GM12878 (cell line): ENCODE measurements around the gene ACSF3. TPM values are rescaled to one million over a fixed set of nuclear protein-coding genes. Genes with fewer than 3 reads are reported as not detected.

Experiments
- ATAC-seq: fragments of 200-7000 bp; cut with Tn5 transposase; 3 replicates; pipeline ENCODE4 v1.9.1; 2020; ENCODE audit warnings: mild to moderate bottlenecking, moderate library complexity
- BruUV-seq: library from RNA; stranded (reverse); fragments of 400-500 nt; replicated peaks from 2 replicates; lab custom pipeline; 2021; lab: Mats Ljungman, UMichigan
- CTCF ChIA-PET: fragments of 300-600 bp; sonication (Branson Sonifier 250); formaldehyde crosslinking; extraction: SDS; loops from one replicate; lab custom pipeline; 2021; ENCODE audit warnings: inconsistent platforms; lab: Yijun Ruan, JAX
- POLR2A ChIA-PET: fragments of 350-600 bp; formaldehyde crosslinking; extraction: SDS; loops from one replicate; lab custom pipeline; 2021; ENCODE audit warnings: inconsistent platforms; lab: Charles Lee
- RAD21 ChIA-PET: fragments of 300-600 bp; sonication (Branson Sonifier 250); formaldehyde crosslinking; loops from one replicate; lab custom pipeline; 2023; ENCODE audit warnings: antibody characterized with exemption; ENCODE audit not compliant: unreplicated experiment; lab: Charles Lee
- SMC1A ChIA-PET: fragments of 300-600 bp; sonication (Branson Sonifier 250); formaldehyde crosslinking; loops from one replicate; lab custom pipeline; 2023; ENCODE audit not compliant: unreplicated experiment, uncharacterized antibody; lab: Charles Lee
- DNase-seq: peaks from one replicate; pipeline ENCODE4 v3.0.0-alpha.2; 2011; ENCODE audit warnings: low read depth, low spot score
- FAIRE-seq: peaks from 3 replicates; lab custom pipeline; 2011; peaks lifted over from hg19 to GRCh38; lab: Jason Lieb, UNC
- H2AFZ ChIP-seq: 2 replicates; pipeline ENCODE4 v1.6.0; 2011; ENCODE audit warnings: low read depth, low read length, control low read depth; ENCODE audit not compliant: control insufficient read depth
- H3K27ac ChIP-seq: 2 replicates; pipeline ENCODE4 v1.5.1; 2011; ENCODE audit warnings: control low read depth; ENCODE audit not compliant: control insufficient read depth, insufficient read depth
- H3K27me3 ChIP-seq, 2 experiments: replicated peaks in 1 of 2; 2 replicates each; pipeline versions ENCODE4 v1.6.0 to v1.6.1; 2011; ENCODE audit warnings: low read length in 1 of 2; ENCODE audit not compliant: control insufficient read depth in 2 of 2, insufficient read depth in 2 of 2
- H3K36me3 ChIP-seq, 2 experiments: 2 replicates each; pipeline ENCODE4 v1.5.1; 2011; ENCODE audit warnings: low read length in 1 of 2; ENCODE audit not compliant: control insufficient read depth in 2 of 2, insufficient read depth in 2 of 2
- H3K4me1 ChIP-seq: 2 replicates; pipeline ENCODE4 v1.6.1; 2011; ENCODE audit warnings: mild to moderate bottlenecking, low read length, moderate library complexity, mixed read lengths; ENCODE audit not compliant: control insufficient read depth, insufficient read depth
- H3K4me2 ChIP-seq: 2 replicates; pipeline ENCODE4 v1.6.0; 2011; ENCODE audit warnings: control low read depth; ENCODE audit not compliant: control insufficient read depth, insufficient read depth
- H3K4me3 ChIP-seq: fragments of 200-600 bp; sonication (generic); 2 replicates; pipeline ENCODE4 v1.5.1; 2016
- H3K79me2 ChIP-seq: 2 replicates; pipeline ENCODE4 v1.6.0; 2011; ENCODE audit warnings: low read length; ENCODE audit not compliant: control insufficient read depth, insufficient read depth
- H3K9ac ChIP-seq: 2 replicates; pipeline ENCODE4 v1.8.0; 2011; ENCODE audit warnings: low read length, control low read depth, mixed read lengths; ENCODE audit not compliant: control insufficient read depth, insufficient read depth
- H3K9me3 ChIP-seq: replicated peaks from 3 replicates; pipeline ENCODE4 v1.5.1; 2011; ENCODE audit warnings: mild to moderate bottlenecking, low read length; ENCODE audit not compliant: control insufficient read depth, insufficient read depth
- H4K20me1 ChIP-seq: 2 replicates; pipeline ENCODE4 v1.6.0; 2011; ENCODE audit not compliant: control insufficient read depth, insufficient read depth
- EED ChIP-seq: sonication (generic); IDR thresholded peaks from 2 replicates; pipeline ENCODE4 v1.6.1; 2016; ENCODE audit warnings: antibody characterized with exemption, low read depth
- MTA2 ChIP-seq: fragments of 450-650 bp; IDR thresholded peaks from 2 replicates; pipeline ENCODE4 v1.6.1; 2016; ENCODE audit warnings: low read depth, mild to moderate bottlenecking, moderate library complexity
- NRF1 ChIP-seq: conservative IDR thresholded peaks from 2 replicates; pipeline ENCODE4 v1.6.1; 2011; ENCODE audit warnings: mild to moderate bottlenecking, low read depth, low read length, improper control_type of control experiment
- POLR2AphosphoS2 ChIP-seq: IDR thresholded peaks from 2 replicates; pipeline ENCODE4 v1.6.1; 2011; ENCODE audit warnings: low read depth, mild to moderate bottlenecking, low read length, improper control_type of control experiment, moderate library complexity
- TAF1 ChIP-seq: IDR thresholded peaks from 2 replicates; pipeline ENCODE4 v1.6.1; 2011; ENCODE audit warnings: mild to moderate bottlenecking, low read depth, low read length, borderline replicate concordance
- TBL1XR1 ChIP-seq: IDR thresholded peaks from 2 replicates; pipeline ENCODE4 v1.6.1; 2012; ENCODE audit warnings: low read depth, low read length, improper control_type of control experiment
- WGBS: methylation state at CpG from one replicate; pipeline ENCODE4 v1.1.6; 2016; ENCODE audit warnings: low lambda C conversion rate; ENCODE audit not compliant: insufficient replicate concordance, insufficient coverage; ENCODE audit errors: missing lambda C conversion rate; 5-methylcytosine and 5-hydroxymethylcytosine counted together
- in situ Hi-C: fragments of 300-500 bp; cut with MboI; formaldehyde crosslinking; loops from 9 replicates; pipeline ENCODE4 v1.14.3; 2018; ENCODE audit warnings: mixed read lengths
- intact Hi-C: fragments of 100-400 bp; cut with micrococcal nuclease; formaldehyde crosslinking; loops from one replicate; pipeline ENCODE4 v1.14.2; 2022; ENCODE audit not compliant: unreplicated experiment
- polyA plus RNA-seq, 11 experiments: library from polyadenylated mRNA; depleted of rRNA in 4 of 11; unstranded in 6 of 11; stranded (reverse) in 5 of 11; fragments of >200 nt; fragmentation: Nextera tagmentation in 4 of 11; fragmentation: Illumina TruSeq in 1 of 11; extraction: Ambion mirVana in 4 of 11; extraction: Trizol in 1 of 11; gene quantifications; 1 replicate in 1 of 11; 2 replicates in 10 of 11; pipeline versions ENCODE4 v1.2.1 to v1.2.3, GENCODE V29; 2011 to 2016; ENCODE audit warnings: inconsistent platforms in 2 of 11, missing spikeins in 2 of 11, low read depth in 1 of 11
- total RNA-seq, 4 experiments: library from RNA; depleted of rRNA in 3 of 4; stranded (reverse); fragments of >200 nt in 3 of 4; fragmentation: Illumina TruSeq in 1 of 4; extraction: Trizol in 1 of 4; gene quantifications; 2 replicates each; pipeline versions ENCODE4 v1.2.1 to v1.2.3, GENCODE V29; 2013 to 2021
- TF ChIP-seq, protein P1 (sequence below): fragments of 450-650 bp; IDR thresholded peaks from 2 replicates; pipeline ENCODE4 v1.6.1; 2017; ENCODE audit warnings: antibody characterized with exemption, mild to moderate bottlenecking, moderate library complexity
- TF ChIP-seq, protein P2 (sequence below): fragments of 450-650 bp; IDR thresholded peaks from 2 replicates; pipeline ENCODE4 v1.6.1; 2017; ENCODE audit warnings: mild to moderate bottlenecking
- TF ChIP-seq, protein P3 (sequence below): fragments of 450-650 bp; formaldehyde crosslinking; IDR thresholded peaks from 2 replicates; pipeline ENCODE4 v1.5.0; 2022; ENCODE audit warnings: mild to moderate bottlenecking, missing genetic modification characterization
- TF ChIP-seq, protein P4 (sequence below): fragments of 450-650 bp; IDR thresholded peaks from 2 replicates; pipeline ENCODE4 v1.6.1; 2018; ENCODE audit warnings: borderline replicate concordance, mild to moderate bottlenecking; ENCODE audit not compliant: partially characterized antibody

The ACSF3 gene
- total and polyA plus RNA-seq, 10 of the 15 experiments (the other 5 are each of a cell fraction or from before 2014, with no cell fraction given) = 1.0 to 44.4 (median 25.8) TPM

DNA sequence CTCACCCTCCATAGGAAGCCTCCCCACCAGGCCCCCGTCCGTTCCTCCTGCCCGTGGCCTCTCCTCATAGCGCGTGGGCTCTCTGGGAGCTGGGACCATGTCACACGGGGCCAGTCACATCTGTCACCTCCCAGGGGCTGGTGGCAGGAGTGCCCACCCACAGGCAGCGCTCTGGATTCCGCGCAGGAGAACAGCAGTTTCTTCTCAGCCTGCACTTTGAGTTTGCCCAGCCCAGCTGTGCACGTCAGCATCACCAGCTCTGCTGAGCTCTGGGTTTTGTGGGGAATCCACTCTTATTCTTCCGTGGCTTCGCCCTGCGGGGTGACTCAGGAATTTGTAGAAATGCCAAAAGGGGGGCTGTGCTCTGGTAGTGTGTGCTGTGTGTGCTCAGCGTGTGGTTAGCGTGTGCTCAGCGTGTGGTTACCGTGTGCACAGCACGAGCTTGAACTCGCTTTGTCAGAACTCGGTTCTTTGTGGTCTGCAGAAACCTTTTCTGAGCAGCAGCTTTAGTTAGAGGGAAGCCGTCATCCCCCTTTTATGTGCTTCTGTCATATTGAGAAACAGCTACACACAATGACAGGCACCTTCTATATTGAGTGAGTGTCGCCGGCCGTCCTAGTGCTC lies 3.2 kb downstream of the ACSF3 start:
- ChIA-PET SMC1A (interaction anchor here (0.6 to 2.5 kb wide), 9 partner anchors 8 to 649 kb away, joined by 3 to 10 read pairs (median 6); no protein-coding TSS in a partner anchor), POLR2A (interaction anchor here (1.3 to 1.7 kb wide), 4 partner anchors 8 to 120 kb away, joined by 4 to 20 read pairs (median 4); partner anchors contain the start of gene CBFA2T3), CTCF (interaction anchor here (0.8 to 1.5 kb wide), 4 partner anchors 60 to 351 kb away, joined by 3 to 4 read pairs (median 3); no protein-coding TSS in a partner anchor), RAD21 (interaction anchor here (0.6 to 3.8 kb wide), 9 partner anchors 9 to 125 kb away, joined by 3 to 20 read pairs (median 5); partner anchors contain the start of gene CBFA2T3)
- WGBS = 63% methylated on average over 24 of the region's 24 CpGs
- intact Hi-C loops = loop anchor here (2.0 to 5.0 kb wide), 2 partner anchors 65 to 128 kb away; no protein-coding TSS in a partner anchor
- Histone ChIP-seq H3K27ac (peak overlapping the region; percentile 80), H3K27me3 (no peaks in the 10 kb centered on the region), H3K4me3 (peak overlapping the region; percentile 58), H2AFZ (no peak overlapping the region), H3K9me3 (no peaks in the 10 kb centered on the region), H3K4me2 (peak overlapping the region; percentile 81), H3K4me1 (peaks cover 38% of the 10 kb centered on the region), H3K9ac (peak overlapping the region; percentile 55), H3K36me3 (peaks cover 0 to 9% of the 10 kb centered on the region in 2 experiments; a peak in 2 of 4 replicates), H4K20me1 (no peaks in the 10 kb centered on the region), H3K79me2 (peaks cover 51% of the 10 kb centered on the region)
- FAIRE-seq (peak; percentile 62), DNase-seq (no peak), ATAC-seq (peak; percentile 58)
- BruUV-seq = no TSS peak
- in situ Hi-C loops = no loop called here
- 0 out of 2 replicates have a peak, but pooled peaks have one; percentile 15 for TF ChIP-seq EED
- TF ChIP-seq TAF1 = 0 out of 2 replicates have a peak, but pooled peaks have one; percentile 26
- TF ChIP-seq POLR2AphosphoS2 = no peak; the same call in 1 of the 2 replicates
- 0 out of 2 replicates have a peak, but pooled peaks have one; percentile 21 for TF ChIP-seq TBL1XR1
- 0 out of 2 replicates have a peak, but pooled peaks have one; percentile 8 for TF ChIP-seq MTA2
- no peak for TF ChIP-seq NRF1
- TF ChIP-seq, protein P1, sequence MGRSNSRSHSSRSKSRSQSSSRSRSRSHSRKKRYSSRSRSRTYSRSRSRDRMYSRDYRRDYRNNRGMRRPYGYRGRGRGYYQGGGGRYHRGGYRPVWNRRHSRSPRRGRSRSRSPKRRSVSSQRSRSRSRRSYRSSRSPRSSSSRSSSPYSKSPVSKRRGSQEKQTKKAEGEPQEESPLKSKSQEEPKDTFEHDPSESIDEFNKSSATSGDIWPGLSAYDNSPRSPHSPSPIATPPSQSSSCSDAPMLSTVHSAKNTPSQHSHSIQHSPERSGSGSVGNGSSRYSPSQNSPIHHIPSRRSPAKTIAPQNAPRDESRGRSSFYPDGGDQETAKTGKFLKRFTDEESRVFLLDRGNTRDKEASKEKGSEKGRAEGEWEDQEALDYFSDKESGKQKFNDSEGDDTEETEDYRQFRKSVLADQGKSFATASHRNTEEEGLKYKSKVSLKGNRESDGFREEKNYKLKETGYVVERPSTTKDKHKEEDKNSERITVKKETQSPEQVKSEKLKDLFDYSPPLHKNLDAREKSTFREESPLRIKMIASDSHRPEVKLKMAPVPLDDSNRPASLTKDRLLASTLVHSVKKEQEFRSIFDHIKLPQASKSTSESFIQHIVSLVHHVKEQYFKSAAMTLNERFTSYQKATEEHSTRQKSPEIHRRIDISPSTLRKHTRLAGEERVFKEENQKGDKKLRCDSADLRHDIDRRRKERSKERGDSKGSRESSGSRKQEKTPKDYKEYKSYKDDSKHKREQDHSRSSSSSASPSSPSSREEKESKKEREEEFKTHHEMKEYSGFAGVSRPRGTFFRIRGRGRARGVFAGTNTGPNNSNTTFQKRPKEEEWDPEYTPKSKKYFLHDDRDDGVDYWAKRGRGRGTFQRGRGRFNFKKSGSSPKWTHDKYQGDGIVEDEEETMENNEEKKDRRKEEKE = no peak
- TF ChIP-seq, protein P2, sequence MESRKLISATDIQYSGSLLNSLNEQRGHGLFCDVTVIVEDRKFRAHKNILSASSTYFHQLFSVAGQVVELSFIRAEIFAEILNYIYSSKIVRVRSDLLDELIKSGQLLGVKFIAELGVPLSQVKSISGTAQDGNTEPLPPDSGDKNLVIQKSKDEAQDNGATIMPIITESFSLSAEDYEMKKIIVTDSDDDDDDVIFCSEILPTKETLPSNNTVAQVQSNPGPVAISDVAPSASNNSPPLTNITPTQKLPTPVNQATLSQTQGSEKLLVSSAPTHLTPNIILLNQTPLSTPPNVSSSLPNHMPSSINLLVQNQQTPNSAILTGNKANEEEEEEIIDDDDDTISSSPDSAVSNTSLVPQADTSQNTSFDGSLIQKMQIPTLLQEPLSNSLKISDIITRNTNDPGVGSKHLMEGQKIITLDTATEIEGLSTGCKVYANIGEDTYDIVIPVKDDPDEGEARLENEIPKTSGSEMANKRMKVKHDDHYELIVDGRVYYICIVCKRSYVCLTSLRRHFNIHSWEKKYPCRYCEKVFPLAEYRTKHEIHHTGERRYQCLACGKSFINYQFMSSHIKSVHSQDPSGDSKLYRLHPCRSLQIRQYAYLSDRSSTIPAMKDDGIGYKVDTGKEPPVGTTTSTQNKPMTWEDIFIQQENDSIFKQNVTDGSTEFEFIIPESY = peak; percentile 84
- TF ChIP-seq, protein P3, sequence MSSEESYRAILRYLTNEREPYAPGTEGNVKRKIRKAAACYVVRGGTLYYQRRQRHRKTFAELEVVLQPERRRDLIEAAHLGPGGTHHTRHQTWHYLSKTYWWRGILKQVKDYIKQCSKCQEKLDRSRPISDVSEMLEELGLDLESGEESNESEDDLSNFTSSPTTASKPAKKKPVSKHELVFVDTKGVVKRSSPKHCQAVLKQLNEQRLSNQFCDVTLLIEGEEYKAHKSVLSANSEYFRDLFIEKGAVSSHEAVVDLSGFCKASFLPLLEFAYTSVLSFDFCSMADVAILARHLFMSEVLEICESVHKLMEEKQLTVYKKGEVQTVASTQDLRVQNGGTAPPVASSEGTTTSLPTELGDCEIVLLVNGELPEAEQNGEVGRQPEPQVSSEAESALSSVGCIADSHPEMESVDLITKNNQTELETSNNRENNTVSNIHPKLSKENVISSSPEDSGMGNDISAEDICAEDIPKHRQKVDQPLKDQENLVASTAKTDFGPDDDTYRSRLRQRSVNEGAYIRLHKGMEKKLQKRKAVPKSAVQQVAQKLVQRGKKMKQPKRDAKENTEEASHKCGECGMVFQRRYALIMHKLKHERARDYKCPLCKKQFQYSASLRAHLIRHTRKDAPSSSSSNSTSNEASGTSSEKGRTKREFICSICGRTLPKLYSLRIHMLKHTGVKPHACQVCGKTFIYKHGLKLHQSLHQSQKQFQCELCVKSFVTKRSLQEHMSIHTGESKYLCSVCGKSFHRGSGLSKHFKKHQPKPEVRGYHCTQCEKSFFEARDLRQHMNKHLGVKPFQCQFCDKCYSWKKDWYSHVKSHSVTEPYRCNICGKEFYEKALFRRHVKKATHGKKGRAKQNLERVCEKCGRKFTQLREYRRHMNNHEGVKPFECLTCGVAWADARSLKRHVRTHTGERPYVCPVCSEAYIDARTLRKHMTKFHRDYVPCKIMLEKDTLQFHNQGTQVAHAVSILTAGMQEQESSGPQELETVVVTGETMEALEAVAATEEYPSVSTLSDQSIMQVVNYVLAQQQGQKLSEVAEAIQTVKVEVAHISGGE = no peak
- TF ChIP-seq, protein P4, sequence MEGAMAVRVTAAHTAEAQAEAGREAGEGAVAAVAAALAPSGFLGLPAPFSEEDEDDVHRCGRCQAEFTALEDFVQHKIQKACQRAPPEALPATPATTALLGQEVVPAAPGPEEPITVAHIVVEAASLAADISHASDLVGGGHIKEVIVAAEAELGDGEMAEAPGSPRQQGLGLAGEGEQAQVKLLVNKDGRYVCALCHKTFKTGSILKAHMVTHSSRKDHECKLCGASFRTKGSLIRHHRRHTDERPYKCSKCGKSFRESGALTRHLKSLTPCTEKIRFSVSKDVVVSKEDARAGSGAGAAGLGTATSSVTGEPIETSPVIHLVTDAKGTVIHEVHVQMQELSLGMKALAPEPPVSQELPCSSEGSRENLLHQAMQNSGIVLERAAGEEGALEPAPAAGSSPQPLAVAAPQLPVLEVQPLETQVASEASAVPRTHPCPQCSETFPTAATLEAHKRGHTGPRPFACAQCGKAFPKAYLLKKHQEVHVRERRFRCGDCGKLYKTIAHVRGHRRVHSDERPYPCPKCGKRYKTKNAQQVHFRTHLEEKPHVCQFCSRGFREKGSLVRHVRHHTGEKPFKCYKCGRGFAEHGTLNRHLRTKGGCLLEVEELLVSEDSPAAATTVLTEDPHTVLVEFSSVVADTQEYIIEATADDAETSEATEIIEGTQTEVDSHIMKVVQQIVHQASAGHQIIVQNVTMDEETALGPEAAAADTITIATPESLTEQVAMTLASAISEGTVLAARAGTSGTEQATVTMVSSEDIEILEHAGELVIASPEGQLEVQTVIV = no peak
